Measurements from ENCODE around the gene ARCN1. TPM values are rescaled to one million over a fixed set of nuclear protein-coding genes. Genes with fewer than 3 reads are reported as not detected.

Gene ARCN1
- total and polyA plus RNA-seq, 9 of the 15 experiments (the other 6 are each of a cell fraction or from before 2014, with no cell fraction given) = 30.0 to 224 (median 76.4) TPM

DNA sequence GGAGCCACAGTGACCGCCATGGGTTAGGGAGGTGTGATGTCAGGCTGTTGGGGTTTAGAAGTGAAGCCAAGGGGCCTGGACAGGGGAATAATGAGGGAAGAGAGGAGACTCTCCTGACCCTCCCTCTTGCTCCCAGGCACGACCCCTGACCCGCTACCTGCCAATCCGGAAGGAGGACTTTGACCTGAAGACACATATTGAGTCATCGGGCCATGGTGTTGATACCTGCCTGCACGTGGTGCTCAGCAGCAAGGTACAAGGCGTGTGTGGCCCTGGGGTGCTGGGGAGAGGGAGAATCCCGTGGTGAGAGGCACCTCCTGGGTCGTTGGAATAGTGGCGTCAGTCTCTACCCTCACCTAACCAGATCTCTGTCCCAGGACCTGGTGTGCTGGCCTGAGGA lies 77.7 kb downstream of the ARCN1 start (continued):
- TF ChIP-seq POU5F1 (IDR thresholded peaks at IDR 0.05; ENCODE audit: borderline replicate concordance, low read depth, low read length, partially characterized antibody) (no peak), SRSF7 (optimal IDR thresholded peaks at IDR 0.05; ENCODE audit: low read depth, low read length) (no peak)
- TF ChIP-seq, protein P1, sequence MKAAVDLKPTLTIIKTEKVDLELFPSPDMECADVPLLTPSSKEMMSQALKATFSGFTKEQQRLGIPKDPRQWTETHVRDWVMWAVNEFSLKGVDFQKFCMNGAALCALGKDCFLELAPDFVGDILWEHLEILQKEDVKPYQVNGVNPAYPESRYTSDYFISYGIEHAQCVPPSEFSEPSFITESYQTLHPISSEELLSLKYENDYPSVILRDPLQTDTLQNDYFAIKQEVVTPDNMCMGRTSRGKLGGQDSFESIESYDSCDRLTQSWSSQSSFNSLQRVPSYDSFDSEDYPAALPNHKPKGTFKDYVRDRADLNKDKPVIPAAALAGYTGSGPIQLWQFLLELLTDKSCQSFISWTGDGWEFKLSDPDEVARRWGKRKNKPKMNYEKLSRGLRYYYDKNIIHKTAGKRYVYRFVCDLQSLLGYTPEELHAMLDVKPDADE (conservative IDR thresholded peaks at IDR 0.05; ENCODE audit: control insufficient read depth, low read depth, low read length) = no peak
- TF ChIP-seq, protein P2, sequence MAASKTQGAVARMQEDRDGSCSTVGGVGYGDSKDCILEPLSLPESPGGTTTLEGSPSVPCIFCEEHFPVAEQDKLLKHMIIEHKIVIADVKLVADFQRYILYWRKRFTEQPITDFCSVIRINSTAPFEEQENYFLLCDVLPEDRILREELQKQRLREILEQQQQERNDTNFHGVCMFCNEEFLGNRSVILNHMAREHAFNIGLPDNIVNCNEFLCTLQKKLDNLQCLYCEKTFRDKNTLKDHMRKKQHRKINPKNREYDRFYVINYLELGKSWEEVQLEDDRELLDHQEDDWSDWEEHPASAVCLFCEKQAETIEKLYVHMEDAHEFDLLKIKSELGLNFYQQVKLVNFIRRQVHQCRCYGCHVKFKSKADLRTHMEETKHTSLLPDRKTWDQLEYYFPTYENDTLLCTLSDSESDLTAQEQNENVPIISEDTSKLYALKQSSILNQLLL (CRISPR knock-in tag; IDR thresholded peaks at IDR 0.05; ENCODE audit: borderline replicate concordance) = no peak

DNA sequence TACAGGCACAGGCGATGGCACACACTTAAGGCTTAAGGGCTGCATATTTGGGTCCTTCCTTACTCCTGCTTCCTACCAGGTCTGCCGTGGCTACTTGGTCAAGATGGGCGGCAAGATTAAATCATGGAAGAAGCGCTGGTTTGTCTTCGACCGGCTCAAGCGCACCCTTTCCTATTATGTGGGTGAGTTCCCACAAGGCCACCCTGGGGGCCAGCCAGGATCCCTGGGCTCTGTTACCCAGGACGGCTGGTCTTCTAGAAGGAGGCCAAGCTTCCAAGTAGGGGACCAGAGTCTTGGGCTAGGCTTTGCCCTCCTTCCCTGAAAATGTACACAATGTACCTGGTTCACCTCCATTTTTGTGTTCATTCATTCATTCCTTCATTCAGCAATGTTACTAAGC lies 78.2 kb downstream of the ARCN1 start:
- CTCF ChIA-PET (ENCODE audit: low intra/inter-chr PET ratio) = no interaction called here
- Histone ChIP-seq H3K4me3 (no peak overlapping the region), H3K4me1 (replicated peaks in 1 of 2; ENCODE audit: control insufficient read depth in 2 of 2, insufficient read depth in 2 of 2, low read length in 2 of 2) (peaks cover 0 to 6% of the 10 kb centered on the region in 2 experiments; a peak in 1 of 5 replicates)
- TF ChIP-seq, protein P3, sequence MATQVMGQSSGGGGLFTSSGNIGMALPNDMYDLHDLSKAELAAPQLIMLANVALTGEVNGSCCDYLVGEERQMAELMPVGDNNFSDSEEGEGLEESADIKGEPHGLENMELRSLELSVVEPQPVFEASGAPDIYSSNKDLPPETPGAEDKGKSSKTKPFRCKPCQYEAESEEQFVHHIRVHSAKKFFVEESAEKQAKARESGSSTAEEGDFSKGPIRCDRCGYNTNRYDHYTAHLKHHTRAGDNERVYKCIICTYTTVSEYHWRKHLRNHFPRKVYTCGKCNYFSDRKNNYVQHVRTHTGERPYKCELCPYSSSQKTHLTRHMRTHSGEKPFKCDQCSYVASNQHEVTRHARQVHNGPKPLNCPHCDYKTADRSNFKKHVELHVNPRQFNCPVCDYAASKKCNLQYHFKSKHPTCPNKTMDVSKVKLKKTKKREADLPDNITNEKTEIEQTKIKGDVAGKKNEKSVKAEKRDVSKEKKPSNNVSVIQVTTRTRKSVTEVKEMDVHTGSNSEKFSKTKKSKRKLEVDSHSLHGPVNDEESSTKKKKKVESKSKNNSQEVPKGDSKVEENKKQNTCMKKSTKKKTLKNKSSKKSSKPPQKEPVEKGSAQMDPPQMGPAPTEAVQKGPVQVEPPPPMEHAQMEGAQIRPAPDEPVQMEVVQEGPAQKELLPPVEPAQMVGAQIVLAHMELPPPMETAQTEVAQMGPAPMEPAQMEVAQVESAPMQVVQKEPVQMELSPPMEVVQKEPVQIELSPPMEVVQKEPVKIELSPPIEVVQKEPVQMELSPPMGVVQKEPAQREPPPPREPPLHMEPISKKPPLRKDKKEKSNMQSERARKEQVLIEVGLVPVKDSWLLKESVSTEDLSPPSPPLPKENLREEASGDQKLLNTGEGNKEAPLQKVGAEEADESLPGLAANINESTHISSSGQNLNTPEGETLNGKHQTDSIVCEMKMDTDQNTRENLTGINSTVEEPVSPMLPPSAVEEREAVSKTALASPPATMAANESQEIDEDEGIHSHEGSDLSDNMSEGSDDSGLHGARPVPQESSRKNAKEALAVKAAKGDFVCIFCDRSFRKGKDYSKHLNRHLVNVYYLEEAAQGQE (IDR thresholded peaks at IDR 0.05; ENCODE audit: borderline replicate concordance) = no peak
- TF ChIP-seq, protein P3 (CRISPR knock-in tag; IDR thresholded peaks at IDR 0.05; ENCODE audit: low read depth) = no peak
- TF ChIP-seq NR2F6 (CRISPR knock-in tag; IDR thresholded peaks at IDR 0.05) (no peak), RAD21 (CRISPR knock-in tag; conservative IDR thresholded peaks at IDR 0.05 in 1 of 2, IDR thresholded peaks at IDR 0.05 in 1 of 2) (no peak)

More for the DNA sequence above, 78.2 kb downstream of the ARCN1 start:
- FAIRE-seq = no peak
- POLR2A ChIA-PET = no interaction called here
- 90% methylated on average over 7 of the region's 8 CpGs for WGBS (ENCODE audit: insufficient coverage, low coverage, missing lambda C conversion rate)
- Histone ChIP-seq H3K9ac (ENCODE audit: insufficient read depth in 1 of 2, low read depth in 2 of 2, low read length in 2 of 2) (no peak overlapping the region), H2AFZ (ENCODE audit: low read depth, low read length) (no peak overlapping the region), H3K9me1 (ENCODE audit: control insufficient read depth, insufficient read depth, low read length) (no peaks in the 10 kb centered on the region), H4K20me1 (replicated peaks; ENCODE audit: control insufficient read depth, insufficient read depth, low read length) (no peaks in the 10 kb centered on the region), H3K36me3 (ENCODE audit: control insufficient read depth, insufficient read depth, low read length) (peaks cover 35% of the 10 kb centered on the region), H3K27me3 (ENCODE audit: control insufficient read depth in 2 of 2, insufficient read depth in 2 of 2, low read length in 2 of 2) (no peaks in the 10 kb centered on the region), H3K9me3 (replicated peaks; ENCODE audit: control insufficient read depth, insufficient read depth, low read depth, low read length) (no peaks in the 10 kb centered on the region), H3K79me2 (ENCODE audit: control insufficient read depth, insufficient read depth, low read length) (no peaks in the 10 kb centered on the region), H3K27ac (ENCODE audit: extremely low read depth, low read depth, low read length) (no peak overlapping the region), H3K4me2 (ENCODE audit: insufficient read depth, low read length) (no peak overlapping the region)
- no peak for ATAC-seq
- BruUV-seq (replicated peaks) = no TSS peak
- in situ Hi-C loops (cut with MboI) (no loop called here), intact Hi-C loops (cut with micrococcal nuclease) (loop anchor here (10.0 kb wide), 1 partner anchor 304 kb away; the partner anchor contains the start of gene UPK2)
- no peak for DNase-seq (ENCODE audit: extremely low read depth in 1 of 4, low spot score in 3 of 4)

All from K562 (cell line).